ENCODE results near the gene C4orf17.
"Not testable (repeated sequence)": the region's sequence is repeated elsewhere in the genome, so short reads cannot be mapped to it uniquely, and the experiment has no call there.

C4orf17 gene

DNA sequence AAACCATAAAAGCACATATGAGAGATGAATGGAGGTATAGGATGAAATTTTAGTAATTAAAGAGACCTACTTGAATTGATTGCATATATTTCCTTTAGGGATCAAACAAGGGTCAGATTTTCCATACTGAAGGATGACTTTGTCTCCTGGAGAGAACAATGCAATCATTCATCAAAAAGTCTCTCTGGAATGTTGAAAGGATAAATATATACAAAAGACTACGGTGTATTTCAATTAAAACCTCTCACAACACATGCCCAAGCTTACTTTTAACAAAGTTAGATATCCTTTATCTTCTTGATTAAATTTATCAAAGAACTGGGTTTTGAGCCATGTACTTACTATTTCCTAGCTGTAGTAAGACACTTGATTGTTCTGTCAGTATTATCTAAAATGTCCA, 38.9 kb upstream of the C4orf17 start:
- DNase-seq (ENCODE audit: extremely low read depth, low read depth), result no peak

DNA sequence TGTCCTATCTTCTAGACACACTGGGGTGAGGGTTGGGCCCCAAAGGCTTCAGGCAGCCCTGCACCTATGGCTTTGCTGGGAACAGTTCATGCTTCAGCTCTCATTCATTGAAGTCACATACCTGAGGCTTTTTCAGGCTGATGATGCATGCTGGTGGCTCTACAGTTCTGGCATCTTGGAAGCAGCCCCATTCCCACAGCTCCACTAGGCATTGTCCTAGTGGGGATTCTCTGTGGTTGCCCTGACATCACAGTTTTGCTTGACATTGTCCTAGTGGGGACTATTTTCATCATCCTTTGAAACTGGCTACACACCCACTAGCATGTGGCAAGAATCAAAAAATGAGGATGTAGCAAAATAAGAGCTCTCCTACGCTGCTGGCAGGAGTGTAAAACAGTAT, 37.7 kb upstream of the C4orf17 start:
- no peak for TF ChIP-seq CTCF (IDR thresholded peaks at IDR 0.05; ENCODE audit: low read depth, low read length)
- no peak for DNase-seq (ENCODE audit: extremely low read depth, low read depth)

More for the DNA sequence above, 38.9 kb upstream of the C4orf17 start:
- TF ChIP-seq CTCF (IDR thresholded peaks at IDR 0.05; ENCODE audit: low read depth, low read length), result no peak

GRCh38 chr4:99483636-99484035, 27.2 kb upstream of the C4orf17 start:
- no peak for DNase-seq (ENCODE audit: extremely low read depth, low read depth)
- TF ChIP-seq CTCF (IDR thresholded peaks at IDR 0.05; ENCODE audit: low read depth, low read length), result no peak

DNA sequence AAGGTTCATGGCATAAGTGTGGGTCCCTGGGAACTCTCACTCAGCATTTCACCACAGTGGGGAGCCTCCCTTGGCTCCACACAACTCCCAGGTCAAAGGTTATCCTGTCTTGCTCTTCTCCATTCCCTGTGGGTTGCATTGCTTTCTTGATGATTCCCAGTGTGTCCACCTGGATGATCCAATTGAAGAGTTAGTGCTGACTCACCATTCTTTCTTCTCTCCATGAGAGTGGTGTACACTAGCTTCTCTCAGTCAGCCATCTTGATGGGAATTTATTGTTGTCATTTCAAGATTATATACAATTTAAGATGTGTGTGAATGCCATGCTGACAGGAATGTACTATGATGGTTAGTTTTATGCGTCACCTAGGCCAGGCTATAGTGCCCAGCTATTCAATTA, 25.6 kb upstream of the C4orf17 start:
- DNase-seq (ENCODE audit: extremely low read depth, low read depth), result no peak
- no peak for TF ChIP-seq CTCF (IDR thresholded peaks at IDR 0.05; ENCODE audit: low read depth, low read length)

- not testable (repeated sequence) for DNase-seq (ENCODE audit: extremely low read depth, low read depth)
Observed at GRCh38 chr4:99486648-99487047, 24.2 kb upstream of the C4orf17 start.

DNA sequence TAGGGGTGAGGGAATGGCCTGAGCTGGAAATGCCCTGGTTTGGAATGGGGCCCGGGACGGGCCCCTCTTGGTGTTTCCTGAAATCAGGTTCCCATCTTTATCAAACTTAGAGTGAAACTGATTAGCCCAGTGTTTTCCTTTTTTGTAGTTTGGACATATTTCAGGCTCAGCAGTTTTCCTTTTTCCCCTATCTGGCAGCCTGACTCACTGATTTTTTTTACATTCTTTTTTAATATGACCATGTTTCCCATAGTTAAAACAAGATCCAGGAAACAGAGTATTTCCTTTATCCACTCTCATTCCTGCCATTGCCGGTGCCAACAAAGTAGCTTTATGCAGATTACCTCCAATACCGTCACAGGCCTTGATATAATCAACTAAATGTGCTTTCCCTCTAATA, 20.5 kb upstream of the C4orf17 start:
- no peak for TF ChIP-seq CTCF (IDR thresholded peaks at IDR 0.05; ENCODE audit: low read depth, low read length)
- DNase-seq (ENCODE audit: extremely low read depth, low read depth), result no peak

DNA sequence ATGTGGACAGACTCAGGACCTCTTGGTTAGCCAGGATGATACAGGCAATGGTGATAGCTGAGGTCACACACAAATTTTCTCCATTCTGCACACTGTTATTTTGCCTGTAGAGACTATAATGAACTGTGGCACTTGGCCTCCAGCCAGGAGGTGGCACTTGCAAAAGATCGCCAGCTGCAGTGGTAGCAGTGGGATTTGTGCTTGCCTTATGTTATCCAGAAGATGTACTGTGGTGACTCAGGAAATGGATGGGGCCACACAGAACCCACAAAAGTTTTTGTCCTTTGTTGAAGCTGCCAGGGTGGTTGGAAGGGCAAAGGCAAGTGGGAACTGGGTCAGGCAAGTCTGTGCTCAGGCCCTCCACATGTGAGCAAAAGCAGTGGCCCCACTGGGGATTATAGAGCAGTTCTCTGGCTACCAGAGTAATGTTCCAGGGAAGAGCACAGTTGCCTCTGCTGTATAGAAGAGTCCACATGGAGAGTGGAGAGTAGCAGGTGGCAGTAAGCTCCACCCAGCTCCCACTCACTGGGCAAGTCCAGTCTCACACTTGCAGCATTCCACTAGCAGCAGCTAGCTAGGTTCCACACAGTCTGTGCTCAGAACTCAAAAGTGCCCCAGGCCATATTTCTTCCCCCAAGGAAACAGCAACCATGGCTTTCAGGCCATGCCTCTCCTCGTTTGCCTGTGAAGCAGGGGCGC, 5.9 kb upstream of the C4orf17 start:
- no peak for DNase-seq (ENCODE audit: extremely low read depth, low read depth)
- TF ChIP-seq CTCF (IDR thresholded peaks at IDR 0.05; ENCODE audit: low read depth, low read length), result no peak

- DNase-seq (ENCODE audit: extremely low read depth, low read depth), result no peak
- no peak for TF ChIP-seq CTCF (IDR thresholded peaks at IDR 0.05; ENCODE audit: low read depth, low read length)
Observed at GRCh38 chr4:99506781-99507180, 4.0 kb upstream of the C4orf17 start.

Data from AG09319 (cell line).